ENCODE data around the gene ODR4.

ODR4 gene

DNA sequence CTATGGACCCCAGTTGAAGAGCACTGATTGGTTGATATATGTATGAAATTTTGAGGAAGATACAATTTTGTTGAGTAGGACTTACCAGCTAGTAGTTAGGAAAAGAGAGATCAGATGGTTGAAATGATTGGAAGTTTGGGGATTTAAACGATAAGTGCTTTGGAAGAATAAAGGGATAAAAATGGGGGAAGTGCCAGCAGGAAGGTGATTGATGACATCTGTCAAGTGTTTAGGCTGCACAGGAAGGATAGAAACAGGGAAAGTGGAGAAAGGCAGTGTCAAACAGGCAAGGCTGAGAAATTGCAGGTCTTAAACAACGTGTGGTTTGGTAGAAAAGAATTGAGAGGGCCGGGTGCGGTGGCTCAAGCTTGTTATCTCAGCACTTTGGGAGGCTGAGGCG, 62.9 kb downstream of the ODR4 start:
- H3K79me2 ChIP-seq (ENCODE audit: insufficient read depth, low read depth), result no peaks in the 10 kb centered on the region
- no peak overlapping the region for H3K9ac ChIP-seq
- H3K27ac ChIP-seq, result no peak overlapping the region
- TF ChIP-seq, protein P1, sequence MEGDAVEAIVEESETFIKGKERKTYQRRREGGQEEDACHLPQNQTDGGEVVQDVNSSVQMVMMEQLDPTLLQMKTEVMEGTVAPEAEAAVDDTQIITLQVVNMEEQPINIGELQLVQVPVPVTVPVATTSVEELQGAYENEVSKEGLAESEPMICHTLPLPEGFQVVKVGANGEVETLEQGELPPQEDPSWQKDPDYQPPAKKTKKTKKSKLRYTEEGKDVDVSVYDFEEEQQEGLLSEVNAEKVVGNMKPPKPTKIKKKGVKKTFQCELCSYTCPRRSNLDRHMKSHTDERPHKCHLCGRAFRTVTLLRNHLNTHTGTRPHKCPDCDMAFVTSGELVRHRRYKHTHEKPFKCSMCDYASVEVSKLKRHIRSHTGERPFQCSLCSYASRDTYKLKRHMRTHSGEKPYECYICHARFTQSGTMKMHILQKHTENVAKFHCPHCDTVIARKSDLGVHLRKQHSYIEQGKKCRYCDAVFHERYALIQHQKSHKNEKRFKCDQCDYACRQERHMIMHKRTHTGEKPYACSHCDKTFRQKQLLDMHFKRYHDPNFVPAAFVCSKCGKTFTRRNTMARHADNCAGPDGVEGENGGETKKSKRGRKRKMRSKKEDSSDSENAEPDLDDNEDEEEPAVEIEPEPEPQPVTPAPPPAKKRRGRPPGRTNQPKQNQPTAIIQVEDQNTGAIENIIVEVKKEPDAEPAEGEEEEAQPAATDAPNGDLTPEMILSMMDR (conservative IDR thresholded peaks at IDR 0.05; ENCODE audit: low read depth, low read length), result no peak
- no peak overlapping the region for H3K4me2 ChIP-seq
- no peak overlapping the region for H3K4me3 ChIP-seq (IDR thresholded peaks at IDR 0.05; ENCODE audit: insufficient read depth, low read depth, low read length)
- H3K4me1 ChIP-seq (ENCODE audit: low read depth, poor library complexity, severe bottlenecking), result no peaks in the 10 kb centered on the region
- no peaks in the 10 kb centered on the region for H3K27me3 ChIP-seq (ENCODE audit: insufficient read depth, low read depth)
- no peaks in the 10 kb centered on the region for H3K36me3 ChIP-seq (ENCODE audit: insufficient read depth)
- H2AFZ ChIP-seq (ENCODE audit: low read depth), result no peak overlapping the region
- H4K20me1 ChIP-seq (ENCODE audit: insufficient read depth), result no peaks in the 10 kb centered on the region

DNA sequence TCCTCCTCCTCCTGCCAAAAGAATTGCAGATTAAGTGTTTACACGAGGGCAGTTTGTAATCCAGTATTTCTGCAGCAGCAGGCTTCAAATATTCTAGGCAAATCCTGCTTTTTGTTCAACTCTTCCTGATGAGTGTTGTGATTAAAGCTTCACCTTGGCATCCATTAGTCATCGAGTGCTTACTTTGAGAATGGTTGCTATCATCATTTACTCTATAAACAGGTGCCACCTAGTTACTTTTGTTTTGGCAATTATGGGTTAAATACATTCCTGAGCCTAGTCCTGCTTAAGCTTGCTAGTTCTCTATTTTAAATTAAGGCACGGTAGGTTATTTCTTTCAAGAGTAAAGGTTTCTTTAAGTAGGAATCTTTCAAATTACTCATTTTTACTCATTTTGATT, 64.9 kb downstream of the ODR4 start:
- Histone ChIP-seq H3K4me1 (ENCODE audit: low read depth, poor library complexity, severe bottlenecking) (no peaks in the 10 kb centered on the region), H3K4me3 (IDR thresholded peaks at IDR 0.05; ENCODE audit: insufficient read depth, low read depth, low read length) (no peak overlapping the region), H3K36me3 (ENCODE audit: insufficient read depth) (no peaks in the 10 kb centered on the region), H4K20me1 (ENCODE audit: insufficient read depth) (no peaks in the 10 kb centered on the region), H3K4me2 (no peak overlapping the region), H2AFZ (ENCODE audit: low read depth) (no peak overlapping the region), H3K79me2 (ENCODE audit: insufficient read depth, low read depth) (no peaks in the 10 kb centered on the region), H3K27ac (no peak overlapping the region), H3K9ac (no peak overlapping the region), H3K27me3 (ENCODE audit: insufficient read depth, low read depth) (no peaks in the 10 kb centered on the region)
- TF ChIP-seq, protein P1 (conservative IDR thresholded peaks at IDR 0.05; ENCODE audit: low read depth, low read length), result no peak

DNA sequence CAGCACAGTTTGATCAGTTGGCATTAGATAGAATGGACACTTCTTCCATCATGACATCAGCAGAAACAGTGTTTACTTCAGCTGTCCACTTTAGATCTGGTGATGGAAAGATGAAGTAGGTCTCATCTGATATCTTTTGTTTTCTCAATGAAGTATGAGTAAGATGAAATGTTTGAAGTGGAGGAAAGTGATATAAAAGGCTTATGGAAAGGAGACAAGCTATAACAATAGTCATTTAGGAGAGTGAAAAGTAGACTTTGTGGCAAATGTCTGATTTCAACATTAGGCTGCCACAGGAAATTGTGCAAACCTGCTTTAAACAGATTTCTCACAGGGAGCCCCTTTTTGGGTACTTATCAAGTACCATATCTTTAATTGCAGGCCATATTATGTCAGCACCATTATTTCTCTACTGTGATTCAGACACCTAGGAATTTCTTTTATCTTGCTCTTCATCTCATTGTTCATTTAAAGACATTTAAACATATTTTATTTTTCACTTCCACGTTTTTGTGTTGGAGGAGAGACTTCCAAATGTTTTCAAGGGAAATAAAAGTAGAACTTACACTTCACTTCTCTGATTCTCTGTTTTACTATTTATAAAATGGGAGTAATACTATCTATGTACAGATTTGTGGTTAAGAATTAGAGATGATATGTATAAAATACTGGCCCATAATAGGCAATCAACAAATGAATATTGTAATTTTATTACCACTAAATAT, 67.2 kb downstream of the ODR4 start:
- no peaks in the 10 kb centered on the region for H4K20me1 ChIP-seq (ENCODE audit: insufficient read depth)
- no peak overlapping the region for H3K4me3 ChIP-seq (IDR thresholded peaks at IDR 0.05; ENCODE audit: insufficient read depth, low read depth, low read length)
- no peak overlapping the region for H3K4me2 ChIP-seq
- H3K27me3 ChIP-seq (ENCODE audit: insufficient read depth, low read depth), result no peaks in the 10 kb centered on the region
- H2AFZ ChIP-seq (ENCODE audit: low read depth), result no peak overlapping the region
- no peaks in the 10 kb centered on the region for H3K79me2 ChIP-seq (ENCODE audit: insufficient read depth, low read depth)
- no peaks in the 10 kb centered on the region for H3K4me1 ChIP-seq (ENCODE audit: low read depth, poor library complexity, severe bottlenecking)
- H3K36me3 ChIP-seq (ENCODE audit: insufficient read depth), result no peaks in the 10 kb centered on the region
- H3K27ac ChIP-seq, result no peak overlapping the region
- TF ChIP-seq, protein P1 (conservative IDR thresholded peaks at IDR 0.05; ENCODE audit: low read depth, low read length), result no peak
- no peak overlapping the region for H3K9ac ChIP-seq

- Histone ChIP-seq H3K4me1 (ENCODE audit: low read depth, poor library complexity, severe bottlenecking) (no peaks in the 10 kb centered on the region), H3K4me3 (IDR thresholded peaks at IDR 0.05; ENCODE audit: insufficient read depth, low read depth, low read length) (no peak overlapping the region), H4K20me1 (ENCODE audit: insufficient read depth) (no peaks in the 10 kb centered on the region), H3K27me3 (ENCODE audit: insufficient read depth, low read depth) (no peaks in the 10 kb centered on the region), H3K79me2 (ENCODE audit: insufficient read depth, low read depth) (no peaks in the 10 kb centered on the region), H3K4me2 (no peak overlapping the region), H3K27ac (no peak overlapping the region), H2AFZ (ENCODE audit: low read depth) (no peak overlapping the region), H3K9ac (no peak overlapping the region), H3K36me3 (ENCODE audit: insufficient read depth) (no peaks in the 10 kb centered on the region)
- TF ChIP-seq, protein P1 (conservative IDR thresholded peaks at IDR 0.05; ENCODE audit: low read depth, low read length), result no peak
Observed at GRCh38 chr1:186443638-186444037, 68.0 kb downstream of the ODR4 start.

Data from KMS-11 (cell line).